Stomach (tissue), 9 donors: Measurements from ENCODE around the gene TSHZ1. TPM values are rescaled to one million over a fixed set of nuclear protein-coding genes. Genes with fewer than 3 reads are reported as not detected.

ENCODE experiments used
- DNase-seq, 2 donors: peaks; one replicate each; pipeline versions ENCODE4 v3.0.0 to v3.0.0-alpha.2; 2013 to 2019
- H3K27ac ChIP-seq, 5 donors: fragments of 200-600 bp in 4 of 5; sonication (generic) in 4 of 5; one replicate each; pipeline ENCODE4 v1.5.1; 2013 to 2019; ENCODE audit warnings: mild to moderate bottlenecking in 1 of 5, moderate library complexity in 1 of 5
- H3K27me3 ChIP-seq, 3 donors: fragments of 200-600 bp; sonication (generic); one replicate each; pipeline ENCODE4 v1.5.1; 2017 to 2019; ENCODE audit warnings: mixed run types in 1 of 3
- H3K36me3 ChIP-seq, 4 donors: fragments of 200-600 bp; sonication (generic); 1 replicate in 3 of 4; 2 replicates in 1 of 4; pipeline ENCODE4 v1.5.1; 2016 to 2019
- H3K4me1 ChIP-seq, 4 donors: fragments of 200-600 bp; sonication (generic); one replicate each; pipeline ENCODE4 v1.5.1; 2016 to 2019
- H3K4me3 ChIP-seq, 4 donors: fragments of 200-600 bp; sonication (generic) in 3 of 4; one replicate each; pipeline ENCODE4 v1.5.1; 2016 to 2019; ENCODE audit warnings: mild to moderate bottlenecking in 1 of 4
- H3K9me3 ChIP-seq, 4 donors: fragments of 200-600 bp; sonication (generic); one replicate each; pipeline ENCODE4 v1.5.1; 2016 to 2019
- CTCF ChIP-seq, 7 experiments: fragments of 450-650 bp in 4 of 7; fragments of 200-600 bp in 3 of 7; sonication (generic) in 3 of 7; IDR thresholded peaks; one replicate each; pipeline ENCODE4 v1.5.1; 2016 to 2019; ENCODE audit warnings: antibody characterized with exemption in 7 of 7, control low read depth in 2 of 7, mild to moderate bottlenecking in 1 of 7
- EP300 ChIP-seq: sonication (generic); formaldehyde crosslinking; IDR thresholded peaks from one replicate; pipeline ENCODE4 v1.6.1; 2017; ENCODE audit warnings: antibody characterized with exemption
- POLR2A ChIP-seq, 4 donors: fragments of 450-650 bp; IDR thresholded peaks; one replicate each; pipeline ENCODE4 v1.6.1; 2016; ENCODE audit warnings: antibody characterized with exemption in 4 of 4, control low read depth in 2 of 4, mild to moderate bottlenecking in 1 of 4, moderate library complexity in 1 of 4
- POLR2AphosphoS5 ChIP-seq, 3 donors: sonication (generic); formaldehyde crosslinking; IDR thresholded peaks; one replicate each; pipeline ENCODE4 v1.6.1; 2016; ENCODE audit warnings: antibody characterized with exemption in 3 of 3
- WGBS, 5 donors: extraction: QIAGEN DNeasy Blood & Tissue Kit in 3 of 5; methylation state at CpG; one replicate each; pipeline versions ENCODE4 v1.1.5 to v1.1.7; 2013 to 2018; 5-methylcytosine and 5-hydroxymethylcytosine counted together
- intact Hi-C: fragments of 100-400 bp; cut with DNase I; formaldehyde crosslinking; loops from one replicate; pipeline ENCODE4 v1.15.1; 2023; ENCODE audit warnings: low total_unique reads
- polyA plus RNA-seq, 3 donors: library from polyadenylated mRNA; stranded (reverse); fragments of 200-250 nt; gene quantifications; one replicate each; pipeline ENCODE4 v1.2.3, GENCODE V29; 2013
- total RNA-seq, 5 donors: library from RNA; depleted of rRNA; stranded (reverse); fragments of >200 nt; gene quantifications; one replicate each; pipeline versions ENCODE4 v1.1.0 to v1.2.3, GENCODE V29; 2014 to 2016
- donor health status: healthy with polysubstance abuse.
- donor health status: Bipolar disorder and iron deficiency.
- donor health status: healthy.

The TSHZ1 gene
- total and polyA plus RNA-seq, 8 donors, result 4.2 to 21.0 (median 8.2) TPM

GRCh38 chr18:75215663-75216062, 5.1 kb downstream of the TSHZ1 start:
- Histone ChIP-seq H3K27ac (peak overlapping the region in 4 of 5 donors; percentile 21 to 87 (median 48)), H3K4me1 (peaks cover 20 to 80% (median 55%) of the 10 kb centered on the region in 4 donors), H3K27me3 (no peaks in the 10 kb centered on the region), H3K4me3 (no peak overlapping the region), H3K36me3 (no peaks in the 10 kb centered on the region), H3K9me3 (no peaks in the 10 kb centered on the region)
- no peak for TF ChIP-seq CTCF (IDR thresholded peaks at IDR 0.05)
- TF ChIP-seq EP300, result no peak
- DNase-seq, result no peak
- WGBS, 5 donors, result 75 to 87% (median 81%) methylated on average over 4 of the region's 4 CpGs
- intact Hi-C loops, result no loop called here

GRCh38 chr18:75216212-75216910, 5.8 kb downstream of the TSHZ1 start:
- peaks cover 20 to 87% (median 59%) of the 10 kb centered on the region in 4 donors for H3K4me1 ChIP-seq
- no peaks in the 10 kb centered on the region for H3K9me3 ChIP-seq
- H3K27me3 ChIP-seq, result no peaks in the 10 kb centered on the region
- DNase-seq, result peak in 1 of 2 donors; percentile 56
- intact Hi-C loops, result no loop called here
- H3K36me3 ChIP-seq, result no peaks in the 10 kb centered on the region
- WGBS, 5 donors, result 63 to 76% (median 71%) methylated on average over 7 of the region's 7 CpGs
- H3K27ac ChIP-seq, result peak overlapping the region in 4 of 5 donors; percentile 29 to 87 (median 49)
- no peak for TF ChIP-seq CTCF (IDR thresholded peaks at IDR 0.05)
- TF ChIP-seq POLR2AphosphoS5 (IDR thresholded peaks at IDR 0.05), result no peak
- TF ChIP-seq EP300, result no peak
- no peak for TF ChIP-seq POLR2A (IDR thresholded peaks at IDR 0.05)
- no peak overlapping the region for H3K4me3 ChIP-seq

- WGBS, 5 donors, result 85 to 94% (median 89%) methylated on average over 10 of the region's 10 CpGs
- Histone ChIP-seq H3K9me3 (no peaks in the 10 kb centered on the region), H3K27ac (peak overlapping the region in 4 of 5 donors; percentile 29 to 87 (median 49)), H3K4me1 (peaks cover 20 to 93% (median 62%) of the 10 kb centered on the region in 4 donors), H3K36me3 (no peaks in the 10 kb centered on the region), H3K27me3 (no peaks in the 10 kb centered on the region), H3K4me3 (no peak overlapping the region)
- peak in 1 of 2 donors; percentile 28 for DNase-seq
- intact Hi-C loops, result no loop called here
- TF ChIP-seq POLR2AphosphoS5 (IDR thresholded peaks at IDR 0.05) (no peak), POLR2A (IDR thresholded peaks at IDR 0.05) (no peak), EP300 (no peak), CTCF (IDR thresholded peaks at IDR 0.05) (no peak)
Measured at GRCh38 chr18:75216911-75217689, 6.5 kb downstream of the TSHZ1 start.

- H3K27ac ChIP-seq, result peak overlapping the region in 2 of 5 donors; percentile 26 to 87
- peaks cover 24 to 93% (median 58%) of the 10 kb centered on the region in 4 donors for H3K4me1 ChIP-seq
- TF ChIP-seq EP300 (no peak), CTCF (IDR thresholded peaks at IDR 0.05) (no peak), POLR2AphosphoS5 (IDR thresholded peaks at IDR 0.05) (no peak), POLR2A (IDR thresholded peaks at IDR 0.05) (no peak)
- no peaks in the 10 kb centered on the region for H3K9me3 ChIP-seq
- WGBS, 5 donors, result 64 to 78% (median 72%) methylated on average over 12 of the region's 12 CpGs
- H3K4me3 ChIP-seq, result no peak overlapping the region
- peak in 1 of 2 donors; percentile 6 for DNase-seq
- H3K36me3 ChIP-seq, result no peaks in the 10 kb centered on the region
- no peaks in the 10 kb centered on the region for H3K27me3 ChIP-seq
- intact Hi-C loops, result no loop called here
Measured at GRCh38 chr18:75218065-75218923, 7.7 kb downstream of the TSHZ1 start.
